DOHH2 (cell line): ENCODE data around the gene FNDC3A.

Experiments
- H3F3A ChIP-seq: fragments of 200-600 bp; sonication (generic), shearing (Covaris generic); 2 replicates; pipeline ENCODE4 v1.6.0; 2016; ENCODE audit warnings: antibody characterized with exemption, mild to moderate bottlenecking; ENCODE audit not compliant: control insufficient read depth, insufficient read depth
- H3K27ac ChIP-seq: fragments of 200-600 bp; sonication (generic); 2 replicates; pipeline ENCODE4 v1.5.1; 2014; ENCODE audit warnings: low read depth, mild to moderate bottlenecking, low read length, moderate library complexity
- H3K27me3 ChIP-seq: fragments of 200-600 bp; sonication (generic); 2 replicates; pipeline ENCODE4 v1.6.1; 2014; ENCODE audit warnings: mild to moderate bottlenecking, low read length, mixed read lengths; ENCODE audit not compliant: control insufficient read depth
- H3K36me3 ChIP-seq: fragments of 200-600 bp; sonication (generic); 2 replicates; pipeline ENCODE4 v1.6.1; 2014; ENCODE audit warnings: mild to moderate bottlenecking, low read length, moderate library complexity, mixed read lengths; ENCODE audit not compliant: control insufficient read depth
- H3K4me1 ChIP-seq: fragments of 200-600 bp; sonication (generic); 2 replicates; pipeline ENCODE4 v1.6.1; 2014; ENCODE audit warnings: mild to moderate bottlenecking, low read length, mixed read lengths; ENCODE audit not compliant: control insufficient read depth
- H3K4me2 ChIP-seq: fragments of 200-600 bp; sonication (generic); 2 replicates; pipeline ENCODE4 v1.6.0; 2014; ENCODE audit warnings: mild to moderate bottlenecking, low read length, moderate library complexity
- H3K4me3 ChIP-seq: fragments of 200-600 bp; sonication (generic); 2 replicates; pipeline ENCODE4 v1.5.1; 2014; ENCODE audit warnings: mild to moderate bottlenecking, low read length, mixed read lengths
- H3K79me2 ChIP-seq: fragments of 200-600 bp; sonication (generic); 2 replicates; pipeline ENCODE4 v1.6.1; 2014; ENCODE audit warnings: mild to moderate bottlenecking, low read length, mixed read lengths; ENCODE audit not compliant: control insufficient read depth
- H3K9me2 ChIP-seq: fragments of 200-600 bp; sonication (generic); replicated peaks from 2 replicates; pipeline ENCODE4 v1.6.1; 2014; ENCODE audit warnings: mild to moderate bottlenecking, low read length, mixed read lengths; ENCODE audit not compliant: control insufficient read depth
- H3K9me3 ChIP-seq: fragments of 200-600 bp; sonication (generic); 2 replicates; pipeline ENCODE4 v1.6.1; 2014; ENCODE audit warnings: antibody characterized with exemption, low read length, mixed read lengths; ENCODE audit not compliant: control insufficient read depth, insufficient read depth
- H4K20me1 ChIP-seq: fragments of 200-600 bp; sonication (generic); 2 replicates; pipeline ENCODE4 v1.6.0; 2014; ENCODE audit warnings: low read depth, mild to moderate bottlenecking, antibody characterized with exemption, low read length, moderate library complexity; ENCODE audit not compliant: control insufficient read depth, insufficient read depth
- CTCF ChIP-seq: fragments of 200-600 bp; sonication (generic); IDR thresholded peaks from one replicate; pipeline ENCODE4 v1.5.1; 2014; ENCODE audit warnings: antibody characterized with exemption, mild to moderate bottlenecking, low read depth, low read length; ENCODE audit not compliant: poor library complexity, severe bottlenecking
- EZH2phosphoT487 ChIP-seq: fragments of 200-600 bp; sonication (generic); IDR thresholded peaks from 2 replicates; pipeline ENCODE4 v1.6.1; 2017; ENCODE audit warnings: borderline replicate concordance, mild to moderate bottlenecking, antibody characterized with exemption, low read length, moderate library complexity, mixed read lengths

Gene FNDC3A

DNA sequence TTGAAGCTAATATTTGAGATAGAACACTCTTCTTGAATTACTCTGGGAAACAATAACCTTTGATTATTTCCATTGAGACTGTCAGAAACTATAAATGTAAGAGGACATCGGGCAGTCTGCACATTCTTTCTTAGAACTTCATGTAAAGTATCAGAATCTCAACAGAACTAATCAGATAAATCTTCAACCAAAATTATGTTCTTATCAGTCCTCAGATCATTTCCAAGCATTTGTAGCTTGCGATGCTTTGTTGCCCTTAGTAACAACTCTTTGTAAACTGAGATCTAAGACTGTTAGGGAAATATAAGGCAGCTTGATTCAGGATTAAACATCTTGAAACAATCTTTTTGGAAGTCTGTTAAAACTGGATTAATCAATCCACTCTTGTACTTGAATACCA, 70.3 kb downstream of the FNDC3A start:
- Histone ChIP-seq H3K79me2 (no peaks in the 10 kb centered on the region), H3K9me3 (no peaks in the 10 kb centered on the region), H4K20me1 (no peaks in the 10 kb centered on the region), H3K36me3 (no peaks in the 10 kb centered on the region), H3K4me1 (no peaks in the 10 kb centered on the region), H3K4me2 (no peak overlapping the region), H3K27ac (no peak overlapping the region), H3F3A (no peaks in the 10 kb centered on the region), H3K27me3 (no peaks in the 10 kb centered on the region), H3K9me2 (no peaks in the 10 kb centered on the region), H3K4me3 (no peak overlapping the region)
- TF ChIP-seq EZH2phosphoT487: no peak

GRCh38 chr13:49046519-49046918, 70.8 kb downstream of the FNDC3A start:
- Histone ChIP-seq H3K27me3 (no peaks in the 10 kb centered on the region), H3K4me3 (no peak overlapping the region), H4K20me1 (no peaks in the 10 kb centered on the region), H3K79me2 (no peaks in the 10 kb centered on the region), H3F3A (no peaks in the 10 kb centered on the region), H3K9me3 (no peaks in the 10 kb centered on the region), H3K4me2 (no peak overlapping the region), H3K27ac (no peak overlapping the region), H3K4me1 (no peaks in the 10 kb centered on the region), H3K9me2 (no peaks in the 10 kb centered on the region), H3K36me3 (no peaks in the 10 kb centered on the region)
- TF ChIP-seq CTCF: no peak
- TF ChIP-seq EZH2phosphoT487: no peak

DNA sequence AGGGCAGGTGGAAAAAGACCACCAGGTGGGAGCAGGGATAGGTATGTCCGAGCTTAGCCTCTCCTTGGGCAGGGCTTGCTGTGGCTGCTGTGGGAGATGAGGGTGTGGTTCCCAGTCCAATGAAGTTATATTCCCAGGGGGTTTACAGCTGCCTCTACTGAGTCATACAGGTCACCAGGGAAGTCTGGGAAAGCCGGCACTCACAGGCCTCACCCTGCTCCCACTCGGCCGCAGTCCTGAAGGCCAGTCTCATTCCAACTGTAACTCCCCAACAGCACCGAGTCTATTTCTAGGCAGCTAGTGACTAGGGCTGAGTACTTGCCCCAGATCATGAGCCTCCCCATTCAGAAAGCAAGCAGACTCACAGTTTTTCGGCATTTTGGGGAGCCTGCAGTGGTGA, 77.1 kb downstream of the FNDC3A start:
- no peak for TF ChIP-seq CTCF
- no peak for TF ChIP-seq EZH2phosphoT487
- no peaks in the 10 kb centered on the region for H3K79me2 ChIP-seq
- no peak overlapping the region for H3K4me2 ChIP-seq
- no peaks in the 10 kb centered on the region for H3K27me3 ChIP-seq
- no peaks in the 10 kb centered on the region for H3F3A ChIP-seq
- H3K4me3 ChIP-seq: no peak overlapping the region
- no peaks in the 10 kb centered on the region for H3K4me1 ChIP-seq
- H4K20me1 ChIP-seq: no peaks in the 10 kb centered on the region
- no peak overlapping the region for H3K27ac ChIP-seq
- H3K9me2 ChIP-seq: no peaks in the 10 kb centered on the region
- H3K9me3 ChIP-seq: no peaks in the 10 kb centered on the region
- H3K36me3 ChIP-seq: no peaks in the 10 kb centered on the region

DNA sequence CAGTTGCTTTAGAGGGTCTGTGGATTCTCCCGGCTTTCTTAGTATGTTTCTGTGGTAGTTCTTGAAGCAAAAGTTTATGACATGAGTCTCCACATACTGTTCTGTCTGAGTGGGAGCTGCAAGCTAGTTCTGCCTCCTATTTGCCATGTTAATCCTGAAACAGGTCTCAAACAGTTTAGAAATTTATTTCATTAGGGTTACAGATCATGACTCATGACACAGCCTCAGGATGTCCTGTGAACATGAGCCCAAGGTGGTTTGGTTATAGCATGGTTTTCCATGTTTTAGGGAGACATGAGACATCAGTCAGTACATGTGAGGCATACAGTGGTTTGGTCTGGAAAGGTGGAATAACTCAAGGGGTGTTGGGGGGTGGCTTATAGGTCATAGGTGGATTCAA, 77.5 kb downstream of the FNDC3A start:
- Histone ChIP-seq H3K79me2 (no peaks in the 10 kb centered on the region), H3K4me3 (no peak overlapping the region)

More for the DNA sequence above, 77.5 kb downstream of the FNDC3A start:
- H4K20me1 ChIP-seq: no peaks in the 10 kb centered on the region
- H3K27ac ChIP-seq: no peak overlapping the region
- no peaks in the 10 kb centered on the region for H3K9me3 ChIP-seq
- no peaks in the 10 kb centered on the region for H3K9me2 ChIP-seq
- TF ChIP-seq EZH2phosphoT487: no peak
- no peak for TF ChIP-seq CTCF
- H3K27me3 ChIP-seq: no peaks in the 10 kb centered on the region
- no peaks in the 10 kb centered on the region for H3K4me1 ChIP-seq
- no peak overlapping the region for H3K4me2 ChIP-seq
- no peaks in the 10 kb centered on the region for H3K36me3 ChIP-seq
- no peaks in the 10 kb centered on the region for H3F3A ChIP-seq
